Stimulated activated CD4-positive, alpha-beta T cell treated with anti-CD3 and anti-CD28 coated beads, Interleukin-1b, Interleukin-23, amount 100 ng/mL, for 24 hours (primary cell): ENCODE measurements around the gene ACVR1.

Experiments used
- DNase-seq, 4 experiments: peaks; one replicate each; pipeline ENCODE4 v3.0.0-alpha.2; 2020; ENCODE audit warnings: low read depth in 4 of 4, low spot score in 1 of 4

Gene ACVR1

GRCh38 chr2:157876066-157876785, at the start of gene ACVR1:
Gene ACVR1 (minus strand): TSS chr2:157876330. CDS start chr2:157799493, 76,837 bp downstream.
- peak in 3 of 4 experiments; percentile 57 to 81 (median 75) for DNase-seq

DNA sequence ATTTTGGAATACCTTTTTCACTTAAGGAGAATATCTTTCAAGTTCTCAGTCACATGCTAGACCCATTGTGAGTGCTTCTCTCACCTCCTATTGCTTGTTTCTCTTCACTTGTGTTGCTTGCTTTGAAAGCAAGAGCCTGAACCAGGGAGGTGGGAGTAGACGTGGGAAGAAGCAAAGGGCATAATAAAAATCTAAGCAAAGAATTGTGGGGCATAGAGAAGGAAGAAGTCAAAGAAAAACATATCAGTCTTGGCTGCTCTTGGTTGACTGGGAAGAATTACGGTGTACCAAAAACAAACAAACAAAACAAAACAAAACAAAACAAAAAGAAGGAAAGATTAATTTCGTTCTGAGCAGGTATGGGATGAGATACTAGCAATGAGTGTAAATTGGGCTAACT, 48.9 kb upstream of the ACVR1 start:
- no peak for DNase-seq

- DNase-seq: no peak
These were observed 47.6 kb upstream of the ACVR1 start for GRCh38 chr2:157923598-157924217.

GRCh38 chr2:157922815-157923214, 46.7 kb upstream of the ACVR1 start:
- no peak for DNase-seq

- DNase-seq: no peak
These were observed 46.2 kb upstream of the ACVR1 start for GRCh38 chr2:157922336-157922735.

DNA sequence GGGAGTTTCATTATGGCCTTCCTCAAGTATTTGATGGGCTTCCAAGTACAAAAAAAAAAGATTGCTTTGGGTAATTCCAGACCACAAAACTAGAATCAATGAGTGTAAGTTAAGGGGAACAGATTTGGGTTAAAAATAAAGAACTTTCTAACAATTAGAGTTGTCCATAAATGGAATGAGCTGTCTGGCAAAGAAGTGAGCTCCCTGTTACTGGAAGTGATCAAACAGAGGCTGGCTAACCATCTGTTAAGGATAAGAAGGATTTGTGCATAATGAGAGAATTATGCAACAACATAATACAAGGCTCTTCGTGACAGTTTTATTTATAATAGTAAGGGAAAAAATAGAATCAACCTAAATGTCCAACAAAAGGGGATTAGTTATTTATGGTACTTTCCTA, 44.6 kb upstream of the ACVR1 start:
- no peak for DNase-seq

DNA sequence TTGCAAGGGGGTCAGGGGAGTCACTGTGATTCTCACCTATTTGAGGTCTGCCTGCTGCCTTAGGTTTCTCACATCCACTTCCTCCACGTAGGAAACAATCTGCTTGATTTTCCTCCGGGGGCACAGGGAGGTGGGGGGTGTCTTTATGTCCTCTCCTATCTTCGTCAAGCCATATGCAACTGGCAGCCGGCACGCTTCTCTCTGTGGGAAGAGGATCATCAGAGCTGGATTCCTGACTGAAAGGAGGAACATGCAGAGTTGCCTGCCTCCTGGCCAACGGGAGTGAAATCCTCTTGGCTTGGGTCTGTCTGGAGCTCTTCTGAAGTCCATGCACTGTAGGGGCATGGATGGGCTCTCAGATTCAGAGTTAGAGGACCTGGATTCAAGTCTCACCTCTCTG, 43.1 kb upstream of the ACVR1 start:
- no peak for DNase-seq

GRCh38 chr2:157918319-157918718, 42.2 kb upstream of the ACVR1 start:
- DNase-seq: no peak

DNA sequence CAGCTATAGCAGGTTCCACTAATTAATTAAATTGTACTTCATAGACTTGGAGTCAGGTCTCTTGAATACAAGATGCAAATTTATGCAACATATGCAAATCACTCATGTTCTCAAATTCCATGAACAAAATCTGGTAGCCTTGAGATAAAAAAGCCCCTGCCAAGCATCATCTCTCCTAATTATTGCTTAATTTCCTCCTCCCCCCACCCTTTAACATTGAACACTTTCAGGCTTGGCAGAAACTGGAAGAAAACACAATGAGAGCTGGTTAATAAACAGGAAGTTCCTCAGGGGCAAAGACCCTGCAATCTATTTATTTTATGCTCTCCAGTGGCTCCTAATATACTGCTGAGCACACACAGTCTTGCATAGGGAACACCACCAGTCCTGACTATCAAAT, 35.6 kb upstream of the ACVR1 start:
- no peak for DNase-seq

GRCh38 chr2:157911246-157911645, 35.1 kb upstream of the ACVR1 start:
- DNase-seq: no peak

DNA sequence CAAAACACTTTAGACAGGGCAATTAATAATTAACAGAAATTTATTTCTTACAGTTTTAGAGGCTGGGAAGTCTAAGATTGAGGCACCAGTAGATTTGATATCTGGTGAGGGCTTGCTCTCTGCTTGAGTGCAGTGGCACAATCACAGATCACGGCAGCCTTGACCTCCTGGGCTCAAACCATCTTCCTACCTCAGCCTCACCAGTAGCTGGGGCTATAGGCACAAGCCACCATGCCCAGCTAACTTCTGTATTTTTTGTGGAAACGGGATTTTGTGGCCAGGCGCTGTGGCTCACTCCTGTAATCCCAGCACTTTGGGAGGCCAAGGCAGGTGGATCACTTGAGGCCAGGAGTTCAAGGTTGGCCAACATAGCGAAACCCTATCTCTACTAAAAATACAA, 29.0 kb upstream of the ACVR1 start:
- DNase-seq: no peak

DNA sequence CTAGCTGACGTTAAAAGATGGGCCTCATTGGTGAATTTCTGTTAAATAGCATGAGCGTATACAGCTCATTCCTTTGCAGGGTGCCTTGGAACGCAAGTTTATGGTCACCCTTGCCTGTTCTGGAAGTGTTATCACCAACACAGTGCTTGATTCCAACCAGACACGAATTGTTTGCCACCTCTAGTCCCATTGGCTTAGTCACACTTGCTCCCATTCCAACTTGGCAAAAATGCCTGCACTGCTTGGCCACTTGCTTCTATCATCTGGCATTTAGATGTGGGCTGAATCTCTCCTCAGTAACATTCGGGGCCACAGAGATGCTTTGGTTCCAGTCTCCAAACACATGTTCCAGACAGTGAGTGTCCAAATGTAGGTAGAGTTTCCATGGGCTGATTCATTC, 27.5 kb upstream of the ACVR1 start:
- DNase-seq: no peak

- no peak for DNase-seq
These were observed 27.0 kb upstream of the ACVR1 start for GRCh38 chr2:157903151-157903550.

- DNase-seq: no peak
These were observed 26.6 kb upstream of the ACVR1 start for GRCh38 chr2:157902692-157903091.

- no peak for DNase-seq
These were observed 25.2 kb upstream of the ACVR1 start for GRCh38 chr2:157901325-157901724.

GRCh38 chr2:157900684-157901083, 24.6 kb upstream of the ACVR1 start:
- DNase-seq: no peak

- no peak for DNase-seq
These were observed 24.1 kb upstream of the ACVR1 start for GRCh38 chr2:157900203-157900602.

DNA sequence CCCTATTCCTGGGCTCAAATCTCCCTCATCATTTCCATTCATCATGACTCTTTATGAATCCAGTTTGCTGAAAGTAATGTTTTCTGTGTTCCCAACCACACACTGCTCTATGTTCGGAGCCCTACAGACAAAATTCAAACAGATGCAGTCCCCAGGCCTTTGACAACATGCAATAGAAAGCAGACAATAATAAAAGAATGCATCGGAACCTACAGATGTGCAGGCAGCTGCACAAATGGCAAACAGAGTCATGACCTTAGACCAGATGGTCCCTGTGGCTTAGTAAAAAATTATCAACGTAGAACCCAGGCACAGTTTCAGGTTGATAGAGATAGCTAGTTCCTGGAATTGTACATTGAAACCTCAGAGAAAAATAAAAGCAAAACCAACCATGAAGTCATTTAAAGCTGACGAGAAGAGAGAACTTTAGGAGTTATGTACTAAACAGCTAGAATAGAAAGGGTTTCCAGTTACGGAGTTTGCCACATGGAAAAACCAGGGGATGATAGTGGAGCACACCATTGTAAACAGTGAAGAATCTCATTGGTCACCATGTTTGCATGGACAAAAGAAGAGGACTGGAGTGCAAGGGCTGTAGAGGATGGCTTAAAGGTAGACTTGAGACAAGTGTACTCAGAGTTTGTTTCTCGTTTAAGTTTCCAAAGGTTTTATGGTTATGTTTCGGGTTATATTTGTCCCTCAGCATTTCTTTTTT, 23.2 kb upstream of the ACVR1 start:
- no peak for DNase-seq

- DNase-seq: peak in 3 of 4 experiments; percentile 45 to 58 (median 52)
These were observed 22.5 kb upstream of the ACVR1 start for GRCh38 chr2:157898591-157898996.

GRCh38 chr2:157897106-157897971, 21.2 kb upstream of the ACVR1 start:
- no peak for DNase-seq

- no peak for DNase-seq
These were observed 19.4 kb upstream of the ACVR1 start for GRCh38 chr2:157895531-157895930.
